HG02798 (cell line): ENCODE measurements around the gene TEAD3.
"Not testable (repeated sequence)": the region's sequence is repeated elsewhere in the genome, so short reads cannot be mapped to it uniquely, and the experiment has no call there.

Experiments
- ATAC-seq: cut with Tn5 transposase; IDR thresholded peaks from one replicate; pipeline ENCODE4 v1.9.1; 2021; ENCODE audit warnings: mild to moderate bottlenecking; ENCODE audit not compliant: unreplicated experiment, poor library complexity

The TEAD3 gene

GRCh38 chr6:35454391-35455110 lies 42.3 kb downstream of the TEAD3 start:
- ATAC-seq: no peak

- no peak for ATAC-seq
Measured at GRCh38 chr6:35453236-35453635, 43.6 kb downstream of the TEAD3 start.

GRCh38 chr6:35452183-35453090 lies 44.4 kb downstream of the TEAD3 start, which contains the start of gene FANCE:
Gene FANCE (plus strand): TSS chr6:35452338. CDS start chr6:35452546, 208 bp downstream.
- peak; percentile 96 for ATAC-seq

GRCh38 chr6:35451354-35452182 lies 45.3 kb downstream of the TEAD3 start:
- no peak for ATAC-seq

GRCh38 chr6:35449287-35449881 lies 47.5 kb downstream of the TEAD3 start:
- ATAC-seq: no peak

GRCh38 chr6:35448191-35448590 lies 48.7 kb downstream of the TEAD3 start:
- no peak for ATAC-seq

- ATAC-seq: no peak
Measured at GRCh38 chr6:35445691-35446090, 51.2 kb downstream of the TEAD3 start.

GRCh38 chr6:35443341-35444030 lies 53.4 kb downstream of the TEAD3 start:
- ATAC-seq: no peak

- ATAC-seq: no peak
Measured at GRCh38 chr6:35442693-35443092, 54.2 kb downstream of the TEAD3 start.

GRCh38 chr6:35441642-35442041 lies 55.2 kb downstream of the TEAD3 start:
- no peak for ATAC-seq

- ATAC-seq: no peak
Measured at GRCh38 chr6:35441205-35441604, 55.7 kb downstream of the TEAD3 start.

- no peak for ATAC-seq
Measured at GRCh38 chr6:35439308-35439707, 57.6 kb downstream of the TEAD3 start.

GRCh38 chr6:35438378-35439065 lies 58.4 kb downstream of the TEAD3 start:
- ATAC-seq: not testable (repeated sequence)

GRCh38 chr6:35436071-35436857 lies 60.6 kb downstream of the TEAD3 start:
- ATAC-seq: no peak

GRCh38 chr6:35435074-35435837 lies 61.6 kb downstream of the TEAD3 start:
- no peak for ATAC-seq

GRCh38 chr6:35432702-35433101 lies 64.2 kb downstream of the TEAD3 start:
- not testable (repeated sequence) for ATAC-seq

- no peak for ATAC-seq
Measured at GRCh38 chr6:35432291-35432690, 64.6 kb downstream of the TEAD3 start.
